ENCODE data around the gene PRKAG2.

The PRKAG2 gene

GRCh38 chr7:151884312-151885201 lies 7.6 kb upstream of the PRKAG2 start:
- TF ChIP-seq CTCF (IDR thresholded peaks at IDR 0.05; ENCODE audit: low read depth, low read length, missing control alignments), result no peak
- no peak for DNase-seq (ENCODE audit: low read depth)
- no peak overlapping the region for H3K4me3 ChIP-seq (ENCODE audit: low read depth, low read length)
- in situ Hi-C loops (cut with HindIII; ENCODE audit: low sequenced_read_pairs), result no loop called here

GRCh38 chr7:151883857-151884256 lies 6.9 kb upstream of the PRKAG2 start:
- in situ Hi-C loops (cut with HindIII; ENCODE audit: low sequenced_read_pairs), result no loop called here
- DNase-seq (ENCODE audit: low read depth), result no peak

GRCh38 chr7:151882734-151883133 lies 5.8 kb upstream of the PRKAG2 start:
- TF ChIP-seq CTCF (IDR thresholded peaks at IDR 0.05; ENCODE audit: low read depth, low read length, missing control alignments), result no peak
- no peak for DNase-seq (ENCODE audit: low read depth)
- in situ Hi-C loops (cut with HindIII; ENCODE audit: low sequenced_read_pairs), result no loop called here
- H3K4me3 ChIP-seq (ENCODE audit: low read depth, low read length), result no peak overlapping the region

More at GRCh38 chr7:151883857-151884256, 6.9 kb upstream of the PRKAG2 start:
- no peak overlapping the region for H3K4me3 ChIP-seq (ENCODE audit: low read depth, low read length)
- TF ChIP-seq CTCF (IDR thresholded peaks at IDR 0.05; ENCODE audit: low read depth, low read length, missing control alignments), result no peak

GRCh38 chr7:151880688-151881087 lies 3.8 kb upstream of the PRKAG2 start:
- TF ChIP-seq CTCF (IDR thresholded peaks at IDR 0.05; ENCODE audit: low read depth, low read length, missing control alignments), result no peak
- H3K4me3 ChIP-seq (ENCODE audit: low read depth, low read length), result no peak overlapping the region
- in situ Hi-C loops (cut with HindIII; ENCODE audit: low sequenced_read_pairs), result no loop called here

GRCh38 chr7:151877911-151878835 lies 1.3 kb upstream of the PRKAG2 start:
- no peak for TF ChIP-seq CTCF (IDR thresholded peaks at IDR 0.05; ENCODE audit: low read depth, low read length, missing control alignments)
- no peak overlapping the region for H3K4me3 ChIP-seq (ENCODE audit: low read depth, low read length)
- in situ Hi-C loops (cut with HindIII; ENCODE audit: low sequenced_read_pairs), result no loop called here
- no peak for DNase-seq (ENCODE audit: low read depth)

More at GRCh38 chr7:151880688-151881087, 3.8 kb upstream of the PRKAG2 start:
- DNase-seq (ENCODE audit: low read depth), result no peak
